A673 (cell line): ENCODE results near the gene XRCC6. TPM values are rescaled to one million over a fixed set of nuclear protein-coding genes. Genes with fewer than 3 reads are reported as not detected.
A peak's percentile ranks its signal among the peaks of the same experiment; 100 is the strongest.
"Not testable (repeated sequence)": the region's sequence is repeated elsewhere in the genome, so short reads cannot be mapped to it uniquely, and the experiment has no call there.

Experiments
- Bru-seq: library from RNA; stranded (reverse); fragments of 400-500 nt; gene quantifications from one replicate; lab custom pipeline; 2021; lab: Mats Ljungman, UMichigan
- BruChase-seq, 2 experiments: library from RNA; stranded (reverse); fragments of 400-500 nt; gene quantifications; one replicate each; lab custom pipeline; 2021; lab: Mats Ljungman, UMichigan
- BruUV-seq: library from RNA; stranded (reverse); fragments of 400-500 nt; replicated peaks from 2 replicates; lab custom pipeline; 2021; lab: Mats Ljungman, UMichigan
- CTCF ChIA-PET: fragments of 300-600 bp; sonication (Branson Sonifier 250); formaldehyde crosslinking; loops from one replicate; lab custom pipeline; 2022; ENCODE audit warnings: antibody characterized with exemption; lab: Charles Lee
- POLR2A ChIA-PET: fragments of 300-600 bp; sonication (Branson Sonifier 250); formaldehyde crosslinking; loops from one replicate; lab custom pipeline; 2022; ENCODE audit warnings: antibody characterized with exemption; ENCODE audit not compliant: low non-redundant PET; lab: Charles Lee
- DNase-seq: peaks from one replicate; pipeline ENCODE4 v3.0.0-alpha.2; 2015; ENCODE audit warnings: low spot score
- H3K27ac ChIP-seq: fragments of 200-600 bp; sonication (generic); 2 replicates; pipeline ENCODE4 v1.5.1; 2016; ENCODE audit warnings: mixed run types, low read depth, mild to moderate bottlenecking, mixed read lengths, antibody characterized with exemption, low read length; ENCODE audit not compliant: poor library complexity, severe bottlenecking
- H3K27me3 ChIP-seq: fragments of 200-600 bp; sonication (generic); replicated peaks from 2 replicates; pipeline ENCODE4 v1.6.1; 2017; ENCODE audit warnings: mixed run types, low read depth, mild to moderate bottlenecking, mixed read lengths, antibody characterized with exemption, low read length; ENCODE audit not compliant: insufficient read depth, poor library complexity
- H3K36me3 ChIP-seq: fragments of 200-600 bp; sonication (generic); 2 replicates; pipeline ENCODE4 v1.6.1; 2016; ENCODE audit warnings: mixed run types, mild to moderate bottlenecking, mixed read lengths, antibody characterized with exemption, low read length; ENCODE audit not compliant: insufficient read depth, poor library complexity, severe bottlenecking
- H3K4me1 ChIP-seq: fragments of 200-600 bp; sonication (generic); 2 replicates; pipeline ENCODE4 v1.6.1; 2017; ENCODE audit warnings: mixed run types, mild to moderate bottlenecking, mixed read lengths, antibody characterized with exemption, low read length; ENCODE audit not compliant: insufficient read depth, poor library complexity, severe bottlenecking
- H3K4me3 ChIP-seq: fragments of 200-600 bp; sonication (generic); 2 replicates; pipeline ENCODE4 v1.5.1; 2016; ENCODE audit warnings: low read depth, mixed run types, mild to moderate bottlenecking, mixed read lengths, low read length; ENCODE audit not compliant: poor library complexity, severe bottlenecking
- H3K9me3 ChIP-seq: fragments of 200-600 bp; sonication (generic); 2 replicates; pipeline ENCODE4 v1.6.1; 2016; ENCODE audit warnings: mixed run types, low read depth, mild to moderate bottlenecking, mixed read lengths, antibody characterized with exemption, low read length; ENCODE audit not compliant: poor library complexity, severe bottlenecking
- CTCF ChIP-seq: fragments of 300-800, 200-600 bp; sonication (generic); conservative IDR thresholded peaks from 2 replicates; pipeline ENCODE4 v1.5.1; 2017; ENCODE audit warnings: low read depth, mild to moderate bottlenecking, antibody characterized with exemption, low read length, moderate library complexity, mixed read lengths
- EZH2 ChIP-seq: fragments of 200-600 bp; sonication (generic); IDR thresholded peaks from 2 replicates; pipeline ENCODE4 v1.6.1; 2017; ENCODE audit warnings: borderline replicate concordance, low read depth, mild to moderate bottlenecking, mixed read lengths, antibody characterized with exemption, low read length; ENCODE audit not compliant: poor library complexity, severe bottlenecking
- intact Hi-C: fragments of 100-400 bp; cut with micrococcal nuclease; formaldehyde crosslinking; loops from one replicate; pipeline ENCODE4 v1.10.0; 2022; ENCODE audit not compliant: unreplicated experiment
- long read RNA-seq: library from polyadenylated mRNA; stranded (forward); transcript quantifications from one replicate; pipeline ENCODE4 v2.0.0, GENCODE V29; 2022
- total RNA-seq: library from RNA; stranded (reverse); gene quantifications from 2 replicates; pipeline ENCODE4 v1.2.3, GENCODE V29; 2021

XRCC6 gene
- total RNA-seq, result 545 and 558 TPM in 2 replicates
- percentile 91 among the genes with signal in this experiment for Bru-seq, nascent RNA
- percentile 88 among the genes with signal in this experiment for BruChase-seq, experiment 1, labeled RNA remaining after a 2-hour chase
- BruChase-seq, experiment 2, labeled RNA remaining after a 6-hour chase, result percentile 96 among the genes with signal in this experiment
- long read RNA-seq, transcript XRCC6-201 (12 exons, 2,709 nt), result minor isoform, 123 of 2,363 reads
- long read RNA-seq, transcript XRCC6-205 (13 exons, 2,200 nt), result minor isoform, 6 of 2,363 reads
- long read RNA-seq, transcript XRCC6-206 (12 exons, 2,148 nt), result minor isoform, 23 of 2,363 reads
- long read RNA-seq, transcript XRCC6-202 (13 exons, 2,296 nt), result major isoform, 1,997 of 2,363 reads
- long read RNA-seq, partial matches to known transcripts, result 100 of 2,363 reads
- long read RNA-seq, other reads (novel, unspliced or antisense), result 112 of 2,363 reads

DNA sequence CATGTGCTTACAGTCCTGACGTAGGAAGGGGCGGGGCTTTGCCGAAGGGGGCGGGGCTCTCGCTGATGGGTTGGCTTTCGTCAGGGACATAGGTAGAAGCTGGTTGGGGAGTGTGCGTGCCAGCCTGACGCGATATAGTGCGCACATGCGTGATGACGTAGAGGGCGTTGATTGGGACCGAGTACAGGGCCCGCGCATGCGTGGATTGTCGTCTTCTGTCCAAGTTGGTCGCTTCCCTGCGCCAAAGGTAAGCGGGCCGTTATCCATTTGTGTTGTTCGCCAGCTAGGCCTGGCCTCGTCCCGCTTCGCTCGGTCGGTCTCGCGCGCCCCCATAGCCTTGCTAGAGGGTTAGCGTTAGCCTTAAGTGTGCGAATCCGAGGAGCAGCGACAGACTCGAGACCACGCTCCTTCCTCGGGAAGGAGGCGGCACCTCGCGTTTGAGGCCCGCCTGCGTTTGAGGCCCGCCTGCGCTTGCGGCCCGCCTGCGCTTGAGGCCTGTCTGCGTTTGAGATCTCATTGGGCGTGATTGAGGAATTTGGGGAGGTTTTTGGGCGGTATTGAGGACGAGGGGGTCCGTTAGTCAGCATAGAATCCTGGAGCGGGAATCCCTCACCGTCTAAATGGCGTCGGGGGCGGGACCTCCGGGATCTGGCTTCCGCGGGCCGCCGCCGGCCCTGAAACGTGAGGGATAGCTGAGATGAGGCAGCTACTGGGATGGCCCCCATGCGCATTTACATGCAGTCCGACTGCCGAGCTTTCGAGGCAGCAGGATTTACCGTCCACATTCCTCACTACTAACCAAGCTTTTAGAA, at the start of gene XRCC6:
Gene XRCC6, plus strand, starts transcription at position 197 of the 812 bp plus-strand sequence. CDS start 710 bp downstream, outside the sequence.
- POLR2A ChIA-PET, result interaction anchor here (0.5 to 0.9 kb wide), 5 partner anchors 31 to 712 kb away, joined by 3 to 6 read pairs (median 3); partner anchors contain the start of genes CSDC2, PMM1 and TOB2
- DNase-seq, result peak; percentile 99
- TF ChIP-seq CTCF (no peak), EZH2 (no peak)
- CTCF ChIA-PET, result interaction anchor here (0.6 to 1.0 kb wide), 2 partner anchors 45 to 78 kb away, joined by 3 to 4 read pairs; partner anchors contain the start of gene POLR3H
- intact Hi-C loops, result no loop called here
- Histone ChIP-seq H3K4me1 (peaks cover 19% of the 10 kb centered on the region), H3K27ac (peak within 1 kb of the TSS; percentile 98), H3K4me3 (peak within 1 kb of the TSS; percentile 88), H3K36me3 (peaks cover 39% of the 10 kb centered on the region), H3K9me3 (no peaks in the 10 kb centered on the region), H3K27me3 (no peaks in the 10 kb centered on the region)
- BruUV-seq, result no TSS peak

DNA sequence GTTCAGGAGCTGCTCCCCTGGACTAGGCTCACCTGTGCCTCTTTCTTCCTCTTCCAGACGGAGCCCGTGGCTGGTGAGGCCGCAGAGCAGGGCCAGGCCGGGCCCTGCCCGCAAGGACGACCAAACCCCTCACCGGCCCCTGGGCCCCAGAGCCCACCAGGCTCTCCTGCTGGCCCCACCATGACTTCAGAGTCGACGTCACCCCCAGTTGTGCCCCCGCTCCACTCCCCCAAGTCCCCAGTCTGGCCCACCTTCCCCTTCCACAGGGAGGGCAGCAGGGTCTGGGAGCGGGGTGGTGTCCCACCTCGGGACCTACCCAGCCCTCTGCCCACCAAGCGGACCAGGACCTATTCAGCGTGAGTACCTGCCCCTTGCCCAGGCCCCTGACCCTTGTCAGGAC, 49.3 kb upstream of the XRCC6 start:
- TF ChIP-seq EZH2, result no peak
- TF ChIP-seq CTCF, result no peak
- Histone ChIP-seq H3K9me3 (no peaks in the 10 kb centered on the region), H3K4me1 (no peaks in the 10 kb centered on the region), H3K27ac (no peak overlapping the region), H3K27me3 (no peaks in the 10 kb centered on the region), H3K4me3 (no peak overlapping the region), H3K36me3 (peaks cover 7% of the 10 kb centered on the region)
- intact Hi-C loops, result no loop called here
- CTCF ChIA-PET, result no interaction called here
- no peak for DNase-seq
- POLR2A ChIA-PET, result interaction anchor here (0.6 to 0.7 kb wide), 2 partner anchors 42 to 937 kb away, joined by 6 to 9 read pairs; no protein-coding TSS in a partner anchor
- BruUV-seq, result no TSS peak

GRCh38 chr22:41572305-41572704, 48.8 kb upstream of the XRCC6 start:
- H3K9me3 ChIP-seq, H3K27ac ChIP-seq, POLR2A ChIA-PET, H3K4me3 ChIP-seq, H3K36me3 ChIP-seq, intact Hi-C loops, H3K4me1 ChIP-seq, H3K27me3 ChIP-seq, DNase-seq, BruUV-seq: not testable (repeated sequence)
- CTCF ChIA-PET, result interaction anchor here (0.6 kb wide), 1 partner anchor 48 kb away, joined by 8 read pairs; no protein-coding TSS in a partner anchor
